Endometrial microvascular endothelial cells (primary cell): Measurements from ENCODE around the gene TAF4B. TPM values are rescaled to one million over a fixed set of nuclear protein-coding genes. Genes with fewer than 3 reads are reported as not detected.
"Not testable (repeated sequence)": the region's sequence is repeated elsewhere in the genome, so short reads cannot be mapped to it uniquely, and the experiment has no call there.

Experiments used
- in situ Hi-C: cut with HindIII; loops from 2 replicates; pipeline ENCODE4 v1.10.0; 2017; ENCODE audit warnings: low sequenced_read_pairs, low pct_unique_long_range_greater_than_20kb; ENCODE audit errors: inconsistent ontology term
- total RNA-seq: library from RNA; depleted of rRNA; stranded (reverse); fragments of >200 nt; gene quantifications from one replicate; pipeline ENCODE4 v1.2.3, GENCODE V29; 2015; ENCODE audit errors: inconsistent ontology term

Gene TAF4B
- total RNA-seq, 1 donor from 2014 or later: 5.3 TPM

GRCh38 chr18:26437634-26438033 is 211.4 kb downstream of the TAF4B start:
- in situ Hi-C loops: not testable (repeated sequence)

DNA sequence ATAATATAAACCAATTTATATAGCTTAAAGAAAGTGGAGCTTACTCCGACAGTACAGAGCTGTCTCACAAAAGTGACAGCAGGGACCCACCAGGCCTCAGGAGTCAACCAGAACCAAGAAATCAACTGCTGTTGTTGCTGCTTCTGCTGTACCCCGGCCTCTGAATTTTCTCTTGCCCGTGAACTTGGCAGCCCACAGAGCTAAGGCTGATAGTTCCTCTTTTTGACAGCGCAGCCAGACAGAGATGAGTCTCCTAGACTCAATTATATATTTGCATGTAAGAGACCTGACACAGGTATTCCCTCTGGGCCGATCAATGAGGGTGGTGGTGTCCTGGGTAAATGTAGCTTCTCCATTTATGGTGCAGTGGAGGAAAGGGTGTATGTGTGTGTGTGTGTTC is 212.7 kb downstream of the TAF4B start:
- in situ Hi-C loops: no loop called here

DNA sequence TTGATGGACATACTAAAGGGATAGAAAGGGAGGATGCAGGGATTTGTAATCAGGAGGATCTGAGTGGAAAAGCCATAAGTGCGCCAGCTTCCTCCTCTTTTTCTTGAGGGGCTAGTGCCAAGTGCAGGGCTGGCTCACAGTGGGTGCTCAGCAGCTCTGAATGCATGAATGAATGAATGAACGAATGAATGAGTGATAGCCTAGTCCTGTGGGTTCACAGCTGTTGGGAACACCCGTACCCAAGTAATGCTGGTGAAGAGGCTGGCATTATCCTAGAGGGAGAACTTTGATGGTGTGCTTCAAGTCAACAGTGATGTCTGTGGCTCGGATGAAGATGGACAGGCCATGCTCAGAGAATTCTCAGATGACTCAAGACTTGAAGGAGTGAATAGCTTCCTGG is 213.3 kb downstream of the TAF4B start:
- in situ Hi-C loops: no loop called here

DNA sequence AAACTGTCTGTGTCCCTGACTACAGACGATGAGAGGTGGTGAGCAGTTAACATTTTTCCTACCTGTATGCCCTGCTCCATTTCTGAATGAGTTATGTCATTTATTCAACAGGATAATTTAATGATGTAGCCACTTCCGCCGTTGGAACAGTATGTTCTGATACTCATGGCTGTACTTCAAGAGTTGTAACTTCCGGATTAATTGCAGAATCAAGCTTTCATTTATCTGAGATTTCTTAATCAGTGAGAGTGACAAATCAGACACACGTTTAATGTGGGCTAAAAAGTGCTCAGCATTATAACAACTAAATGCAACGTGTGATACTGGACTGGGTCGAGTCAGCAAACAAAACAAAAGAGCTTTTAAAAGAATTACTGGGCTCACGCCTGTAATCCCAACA is 214.4 kb downstream of the TAF4B start:
- in situ Hi-C loops: no loop called here

Other genes starting within 250 kb of the TAF4B start
- 43.6 TPM for gene SS18, start 135.8 kb upstream of the TAF4B start, total RNA-seq
- gene PSMA8, start 92.6 kb upstream of the TAF4B start, total RNA-seq: not detected